HepG2 (cell line): ENCODE measurements around the gene POLR1G. TPM values are rescaled to one million over a fixed set of nuclear protein-coding genes. Genes with fewer than 3 reads are reported as not detected.

ENCODE experiments used
- ARNT ChIP-seq: fragments of 450-650 bp; IDR thresholded peaks from 2 replicates; pipeline ENCODE4 v1.6.1; 2017
- CENPT ChIP-seq: sonication (generic); formaldehyde crosslinking; IDR thresholded peaks from 2 replicates; pipeline ENCODE4 v1.8.0; 2022; ENCODE audit warnings: low read depth, mild to moderate bottlenecking, moderate library complexity, missing genetic modification reagents
- EP300 ChIP-seq, 3 experiments: sonication (generic) in 1 of 3; formaldehyde crosslinking in 1 of 3; IDR thresholded peaks; 2 replicates each; pipeline versions ENCODE4 v1.5.1 to v1.6.1; 2011 to 2020; ENCODE audit warnings: low read depth in 2 of 3, low read length in 2 of 3, borderline replicate concordance in 1 of 3, improper control_type of control experiment in 1 of 3, mild to moderate bottlenecking in 1 of 3, missing genetic modification reagents in 1 of 3, moderate library complexity in 1 of 3
- ETV6 ChIP-seq: sonication (generic); formaldehyde crosslinking; conservative IDR thresholded peaks from 2 replicates; pipeline ENCODE4 v1.4.0; 2020; ENCODE audit warnings: missing genetic modification reagents
- FOXO4 ChIP-seq: sonication (generic); formaldehyde crosslinking; conservative IDR thresholded peaks from 2 replicates; pipeline ENCODE4 v1.8.1; 2023; ENCODE audit warnings: missing genetic modification reagents
- GMEB1 ChIP-seq: sonication (generic); formaldehyde crosslinking; IDR thresholded peaks from 2 replicates; pipeline ENCODE4 v1.5.1; 2020; ENCODE audit warnings: missing genetic modification reagents, mild to moderate bottlenecking, borderline replicate concordance
- HMG20B ChIP-seq: conservative IDR thresholded peaks from 2 replicates; pipeline ENCODE4 v1.6.1; 2016; ENCODE audit warnings: missing genetic modification reagents, missing compliant biosample characterization
- MXI1 ChIP-seq: IDR thresholded peaks from 3 replicates; pipeline ENCODE4 v1.6.1; 2012; ENCODE audit warnings: low read depth, low read length, inconsistent platforms, borderline replicate concordance
- PITX1 ChIP-seq: sonication (generic); formaldehyde crosslinking; IDR thresholded peaks from 2 replicates; pipeline ENCODE4 v1.5.1; 2020; ENCODE audit warnings: mild to moderate bottlenecking, missing genetic modification reagents
- PLRG1 ChIP-seq: fragments of 450-650 bp; conservative IDR thresholded peaks from 2 replicates; pipeline ENCODE4 v1.6.1; 2016
- TEAD3 ChIP-seq: optimal IDR thresholded peaks from 2 replicates; pipeline ENCODE3; 2016; ENCODE audit warnings: borderline replicate concordance
- THAP8 ChIP-seq: sonication (generic); formaldehyde crosslinking; IDR thresholded peaks from 2 replicates; pipeline ENCODE4 v1.5.1; 2020; ENCODE audit warnings: missing genetic modification reagents, mild to moderate bottlenecking, borderline replicate concordance
- ZNF232 ChIP-seq: sonication (generic); formaldehyde crosslinking; IDR thresholded peaks from 2 replicates; pipeline ENCODE4 v1.4.0; 2020; ENCODE audit warnings: missing genetic modification reagents, borderline replicate concordance
- ZNF552 ChIP-seq: sonication (generic); formaldehyde crosslinking; IDR thresholded peaks from 2 replicates; pipeline ENCODE4 v1.9.0; 2022; ENCODE audit warnings: missing genetic modification reagents, mild to moderate bottlenecking, borderline replicate concordance
- ZNF724P ChIP-seq: sonication (generic); formaldehyde crosslinking; IDR thresholded peaks from 2 replicates; pipeline ENCODE4 v1.8.0; 2022; ENCODE audit warnings: missing genetic modification reagents, borderline replicate concordance
- ZSCAN22 ChIP-seq: sonication (generic); formaldehyde crosslinking; IDR thresholded peaks from 2 replicates; pipeline ENCODE4 v1.4.0; 2020; ENCODE audit warnings: mild to moderate bottlenecking, missing genetic modification reagents
- polyA plus RNA-seq, 8 experiments: library from polyadenylated mRNA; depleted of rRNA in 3 of 8; stranded (reverse) in 7 of 8; unstranded in 1 of 8; fragments of >200 nt; fragmentation: Illumina TruSeq in 4 of 8; extraction: Trizol in 4 of 8; gene quantifications; 2 replicates each; pipeline versions ENCODE4 v1.2.1 to v1.2.3, GENCODE V29; 2011 to 2016; ENCODE audit warnings: low read depth in 4 of 8, missing spikeins in 1 of 8, mixed read lengths in 1 of 8; ENCODE audit not compliant: insufficient read depth in 1 of 8
- total RNA-seq, 5 experiments: library from RNA; depleted of rRNA; stranded (reverse); fragments of >200 nt; fragmentation: Illumina TruSeq; extraction: Trizol; gene quantifications; 2 replicates each; pipeline ENCODE4 v1.2.3, GENCODE V29; 2016; ENCODE audit warnings: low read depth in 1 of 5
- TF ChIP-seq, protein P1 (sequence below): fragments of 450-650 bp; IDR thresholded peaks from 2 replicates; pipeline ENCODE4 v1.6.1; 2016
- TF ChIP-seq, protein P2 (sequence below): sonication (generic); formaldehyde crosslinking; IDR thresholded peaks from 2 replicates; pipeline ENCODE4 v1.5.0; 2020; ENCODE audit warnings: missing genetic modification reagents
- TF ChIP-seq, protein P3 (sequence below): sonication (generic); formaldehyde crosslinking; conservative IDR thresholded peaks from 2 replicates; pipeline ENCODE4 v1.5.0; 2020; ENCODE audit warnings: missing genetic modification reagents

The POLR1G gene
- total and polyA plus RNA-seq, 2 of the 13 experiments (the other 11 are each of a cell fraction or from before 2014, with no cell fraction given), result 3.5 to 20.8 TPM

GRCh38 chr19:45405435-45406225 lies 814 bp upstream of the POLR1G start (continued):
- TF ChIP-seq PITX1 (CRISPR knock-in tag) (no peak; the same call in 1 of the 2 replicates), ZNF552 (CRISPR knock-in tag) (no peak), CENPT (CRISPR knock-in tag) (no peak), ARNT (no peak), FOXO4 (CRISPR knock-in tag) (no peak), TEAD3 (CRISPR knock-in tag) (peak; percentile 90), PLRG1 (no peak), ZSCAN22 (CRISPR knock-in tag) (no peak), EP300 (IDR thresholded peaks at IDR 0.05; ENCODE audit: low read depth in 2 of 2, low read length in 2 of 2) (0 out of 4 replicates have a peak, but pooled peaks of 1 of the 2 experiments have one; percentile 3), EP300 (CRISPR knock-in tag; IDR thresholded peaks at IDR 0.05; ENCODE audit: borderline replicate concordance) (no peak), THAP8 (CRISPR knock-in tag) (no peak; the same call in 1 of the 2 replicates), ETV6 (no peak), GMEB1 (CRISPR knock-in tag) (no peak; the same call in 1 of the 2 replicates), ZNF232 (CRISPR knock-in tag) (no peak), HMG20B (CRISPR knock-in tag) (0 out of 2 replicates have a peak, but pooled peaks have one; percentile 28), MXI1 (no peak), ZNF724P (CRISPR knock-in tag) (0 out of 2 replicates have a peak, but pooled peaks have one; percentile 38)
- TF ChIP-seq, protein P1, sequence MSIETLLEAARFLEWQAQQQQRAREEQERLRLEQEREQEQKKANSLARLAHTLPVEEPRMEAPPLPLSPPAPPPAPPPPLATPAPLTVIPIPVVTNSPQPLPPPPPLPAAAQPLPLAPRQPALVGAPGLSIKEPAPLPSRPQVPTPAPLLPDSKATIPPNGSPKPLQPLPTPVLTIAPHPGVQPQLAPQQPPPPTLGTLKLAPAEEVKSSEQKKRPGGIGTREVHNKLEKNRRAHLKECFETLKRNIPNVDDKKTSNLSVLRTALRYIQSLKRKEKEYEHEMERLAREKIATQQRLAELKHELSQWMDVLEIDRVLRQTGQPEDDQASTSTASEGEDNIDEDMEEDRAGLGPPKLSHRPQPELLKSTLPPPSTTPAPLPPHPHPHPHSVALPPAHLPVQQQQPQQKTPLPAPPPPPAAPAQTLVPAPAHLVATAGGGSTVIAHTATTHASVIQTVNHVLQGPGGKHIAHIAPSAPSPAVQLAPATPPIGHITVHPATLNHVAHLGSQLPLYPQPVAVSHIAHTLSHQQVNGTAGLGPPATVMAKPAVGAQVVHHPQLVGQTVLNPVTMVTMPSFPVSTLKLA, result peak; percentile 70
- TF ChIP-seq, protein P2, sequence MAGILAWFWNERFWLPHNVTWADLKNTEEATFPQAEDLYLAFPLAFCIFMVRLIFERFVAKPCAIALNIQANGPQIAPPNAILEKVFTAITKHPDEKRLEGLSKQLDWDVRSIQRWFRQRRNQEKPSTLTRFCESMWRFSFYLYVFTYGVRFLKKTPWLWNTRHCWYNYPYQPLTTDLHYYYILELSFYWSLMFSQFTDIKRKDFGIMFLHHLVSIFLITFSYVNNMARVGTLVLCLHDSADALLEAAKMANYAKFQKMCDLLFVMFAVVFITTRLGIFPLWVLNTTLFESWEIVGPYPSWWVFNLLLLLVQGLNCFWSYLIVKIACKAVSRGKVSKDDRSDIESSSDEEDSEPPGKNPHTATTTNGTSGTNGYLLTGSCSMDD (CRISPR knock-in tag), result no peak
- TF ChIP-seq, protein P3, sequence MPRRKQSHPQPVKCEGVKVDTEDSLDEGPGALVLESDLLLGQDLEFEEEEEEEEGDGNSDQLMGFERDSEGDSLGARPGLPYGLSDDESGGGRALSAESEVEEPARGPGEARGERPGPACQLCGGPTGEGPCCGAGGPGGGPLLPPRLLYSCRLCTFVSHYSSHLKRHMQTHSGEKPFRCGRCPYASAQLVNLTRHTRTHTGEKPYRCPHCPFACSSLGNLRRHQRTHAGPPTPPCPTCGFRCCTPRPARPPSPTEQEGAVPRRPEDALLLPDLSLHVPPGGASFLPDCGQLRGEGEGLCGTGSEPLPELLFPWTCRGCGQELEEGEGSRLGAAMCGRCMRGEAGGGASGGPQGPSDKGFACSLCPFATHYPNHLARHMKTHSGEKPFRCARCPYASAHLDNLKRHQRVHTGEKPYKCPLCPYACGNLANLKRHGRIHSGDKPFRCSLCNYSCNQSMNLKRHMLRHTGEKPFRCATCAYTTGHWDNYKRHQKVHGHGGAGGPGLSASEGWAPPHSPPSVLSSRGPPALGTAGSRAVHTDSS (CRISPR knock-in tag), result no peak
